ENCODE measurements around the gene TM6SF1.
"Not testable (repeated sequence)": the region's sequence is repeated elsewhere in the genome, so short reads cannot be mapped to it uniquely, and the experiment has no call there.

Gene TM6SF1

DNA sequence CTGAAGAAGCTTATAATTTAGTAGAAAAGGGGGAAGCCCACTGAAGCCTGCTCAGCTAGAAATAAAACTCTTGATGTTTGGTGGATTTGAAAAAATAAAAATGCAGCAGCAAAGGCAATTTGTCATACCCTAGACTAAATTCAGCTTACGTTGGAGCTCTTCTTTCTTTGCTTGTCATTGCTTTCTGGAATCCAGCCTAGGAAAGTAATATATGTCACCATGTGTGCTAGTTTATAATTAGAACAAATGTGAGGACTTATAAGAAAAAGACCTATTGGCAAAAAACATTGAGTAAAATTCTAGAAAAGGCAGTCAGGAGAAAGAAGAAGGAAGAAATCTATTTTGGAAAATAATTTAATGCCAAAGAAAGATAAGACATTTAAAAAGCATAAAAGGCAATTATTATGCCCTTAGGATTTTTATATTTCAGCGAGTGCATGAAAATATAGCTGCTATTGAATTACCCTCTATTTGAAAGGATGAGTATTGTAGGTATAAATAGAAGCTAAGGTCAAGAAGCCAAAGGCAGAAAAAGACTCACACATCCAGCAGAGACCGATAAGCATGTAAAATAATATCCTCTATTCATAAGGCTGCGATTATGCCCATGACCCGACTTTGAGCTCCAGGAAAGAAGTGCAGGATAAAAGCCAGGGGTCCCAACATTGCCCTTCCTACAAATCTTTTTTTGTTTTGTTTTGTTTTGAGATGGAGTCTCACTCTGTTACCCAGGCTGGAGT lies 29.8 kb upstream of the TM6SF1 start:
- no peak for DNase-seq (ENCODE audit: low read depth)
- TF ChIP-seq, protein P1, sequence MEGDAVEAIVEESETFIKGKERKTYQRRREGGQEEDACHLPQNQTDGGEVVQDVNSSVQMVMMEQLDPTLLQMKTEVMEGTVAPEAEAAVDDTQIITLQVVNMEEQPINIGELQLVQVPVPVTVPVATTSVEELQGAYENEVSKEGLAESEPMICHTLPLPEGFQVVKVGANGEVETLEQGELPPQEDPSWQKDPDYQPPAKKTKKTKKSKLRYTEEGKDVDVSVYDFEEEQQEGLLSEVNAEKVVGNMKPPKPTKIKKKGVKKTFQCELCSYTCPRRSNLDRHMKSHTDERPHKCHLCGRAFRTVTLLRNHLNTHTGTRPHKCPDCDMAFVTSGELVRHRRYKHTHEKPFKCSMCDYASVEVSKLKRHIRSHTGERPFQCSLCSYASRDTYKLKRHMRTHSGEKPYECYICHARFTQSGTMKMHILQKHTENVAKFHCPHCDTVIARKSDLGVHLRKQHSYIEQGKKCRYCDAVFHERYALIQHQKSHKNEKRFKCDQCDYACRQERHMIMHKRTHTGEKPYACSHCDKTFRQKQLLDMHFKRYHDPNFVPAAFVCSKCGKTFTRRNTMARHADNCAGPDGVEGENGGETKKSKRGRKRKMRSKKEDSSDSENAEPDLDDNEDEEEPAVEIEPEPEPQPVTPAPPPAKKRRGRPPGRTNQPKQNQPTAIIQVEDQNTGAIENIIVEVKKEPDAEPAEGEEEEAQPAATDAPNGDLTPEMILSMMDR (conservative IDR thresholded peaks at IDR 0.05; ENCODE audit: control insufficient read depth, insufficient read depth, low read depth, low read length), result no peak
- no peak overlapping the region for H3K4me3 ChIP-seq (ENCODE audit: control insufficient read depth, low read depth, low read length)

DNA sequence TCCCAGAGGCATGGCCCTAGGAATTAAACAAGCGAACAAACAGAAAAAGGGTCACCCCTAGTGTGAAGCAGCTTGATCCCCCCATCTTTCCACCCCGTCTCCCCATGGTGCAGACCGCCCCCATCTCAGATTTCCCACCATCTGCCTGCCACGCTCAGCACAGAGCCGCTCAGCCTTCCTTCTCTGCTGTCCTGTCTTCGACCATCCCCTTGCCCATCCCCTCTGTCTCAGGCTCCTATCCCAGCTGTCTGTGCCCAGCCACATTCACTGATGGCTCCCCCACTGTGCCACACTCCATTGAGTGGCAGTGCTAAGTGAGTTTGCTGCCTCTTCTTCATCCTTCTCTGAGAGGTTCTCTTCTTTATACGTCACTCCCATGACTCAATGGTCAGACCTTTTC lies 28.7 kb upstream of the TM6SF1 start:
- H3K4me3 ChIP-seq (ENCODE audit: control insufficient read depth, low read depth, low read length), result no peak overlapping the region
- DNase-seq (ENCODE audit: low read depth), result no peak
- TF ChIP-seq, protein P1 (conservative IDR thresholded peaks at IDR 0.05; ENCODE audit: control insufficient read depth, insufficient read depth, low read depth, low read length), result no peak

DNA sequence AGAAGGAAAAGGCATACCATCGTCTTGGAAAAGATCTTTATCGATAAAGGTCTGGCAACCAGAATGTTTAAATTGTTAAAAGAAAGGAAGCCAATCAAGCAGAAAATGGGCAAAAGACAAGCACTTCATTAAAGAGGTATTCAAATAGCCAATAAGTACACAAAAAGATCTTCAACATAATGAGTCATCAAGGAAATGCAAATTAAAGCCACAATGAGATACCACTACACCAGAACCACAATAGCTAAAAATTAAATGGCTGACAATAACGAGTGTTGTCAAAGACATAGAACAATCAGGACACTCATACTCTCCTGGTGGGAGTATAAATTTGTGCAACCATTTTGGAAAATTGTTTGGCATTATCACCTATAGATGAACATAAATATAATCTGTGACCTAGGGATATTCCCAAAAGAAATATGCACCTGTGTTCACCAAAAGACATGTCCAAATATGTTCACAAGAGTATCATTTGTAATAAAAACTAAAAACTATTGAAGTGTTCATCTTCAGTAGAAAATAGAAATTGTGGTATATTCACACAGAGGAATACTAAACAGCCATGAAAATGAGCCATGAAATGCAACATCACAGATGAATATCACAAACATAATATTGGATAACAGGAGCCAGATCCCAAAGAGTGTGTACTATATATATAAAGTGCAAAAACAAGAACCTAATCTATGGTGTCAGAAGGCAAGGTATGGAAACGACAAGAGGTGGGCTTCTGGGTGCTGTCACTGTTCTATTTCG lies 26.0 kb upstream of the TM6SF1 start:
- DNase-seq (ENCODE audit: low read depth), result no peak
- no peak overlapping the region for H3K4me3 ChIP-seq (ENCODE audit: control insufficient read depth, low read depth, low read length)
- TF ChIP-seq, protein P1 (conservative IDR thresholded peaks at IDR 0.05; ENCODE audit: control insufficient read depth, insufficient read depth, low read depth, low read length), result no peak

DNA sequence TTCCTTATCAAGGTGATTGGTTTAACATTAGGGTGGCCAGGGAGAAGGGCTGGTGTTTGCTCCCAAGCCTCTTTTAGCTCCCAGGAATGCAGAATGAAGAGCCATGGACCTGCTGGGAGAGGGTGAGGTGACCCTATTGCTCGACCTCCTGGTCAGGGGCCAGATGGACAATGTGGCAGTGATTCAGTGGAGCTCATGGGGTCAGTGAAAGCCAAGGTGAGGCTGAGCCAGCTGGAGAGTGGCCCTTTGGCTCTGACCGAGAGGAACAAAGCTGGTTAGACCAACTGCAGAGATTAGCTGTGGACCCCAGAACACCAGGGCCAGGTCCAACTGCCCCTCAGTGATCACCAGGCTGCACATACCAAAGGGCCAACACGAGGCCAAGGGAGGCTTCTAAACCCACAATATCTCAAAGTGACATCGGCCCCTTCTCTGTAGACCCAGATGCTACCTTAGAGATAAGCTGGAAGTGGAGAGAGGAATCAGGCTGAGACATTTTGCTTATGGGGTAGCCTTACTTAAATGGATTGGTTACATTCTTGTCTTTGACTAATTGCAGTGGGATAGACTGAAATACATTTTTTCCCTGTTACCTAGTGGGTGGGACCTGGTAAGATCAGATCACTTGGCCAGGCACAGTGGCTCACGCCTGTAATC lies 24.6 kb upstream of the TM6SF1 start:
- TF ChIP-seq, protein P1 (conservative IDR thresholded peaks at IDR 0.05; ENCODE audit: control insufficient read depth, insufficient read depth, low read depth, low read length), result no peak
- H3K4me3 ChIP-seq (ENCODE audit: control insufficient read depth, low read depth, low read length), result no peak overlapping the region
- no peak for DNase-seq (ENCODE audit: low read depth)

DNA sequence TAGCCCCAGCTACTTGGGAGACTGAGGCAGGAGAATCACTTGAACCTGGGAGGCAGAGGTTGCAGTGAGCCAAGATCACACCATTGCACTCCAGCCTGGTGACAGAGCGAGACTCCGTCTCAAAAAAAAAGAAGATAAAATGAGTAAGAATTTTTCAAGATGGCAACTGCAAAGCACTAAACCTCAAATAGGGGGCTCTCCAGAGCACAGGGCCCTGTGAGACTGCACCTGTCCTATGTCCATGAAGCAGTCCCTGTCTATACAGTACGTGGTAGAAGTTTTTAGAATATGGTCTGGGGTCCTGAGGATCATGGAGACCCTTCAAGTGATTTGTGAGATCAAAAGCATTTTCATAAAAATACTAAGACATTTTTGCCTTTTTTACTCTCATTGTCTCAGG lies 22.0 kb upstream of the TM6SF1 start:
- DNase-seq (ENCODE audit: low read depth); H3K4me3 ChIP-seq (ENCODE audit: control insufficient read depth, low read depth, low read length): not testable (repeated sequence)
- TF ChIP-seq, protein P1 (conservative IDR thresholded peaks at IDR 0.05; ENCODE audit: control insufficient read depth, insufficient read depth, low read depth, low read length), result peak; percentile 3

DNA sequence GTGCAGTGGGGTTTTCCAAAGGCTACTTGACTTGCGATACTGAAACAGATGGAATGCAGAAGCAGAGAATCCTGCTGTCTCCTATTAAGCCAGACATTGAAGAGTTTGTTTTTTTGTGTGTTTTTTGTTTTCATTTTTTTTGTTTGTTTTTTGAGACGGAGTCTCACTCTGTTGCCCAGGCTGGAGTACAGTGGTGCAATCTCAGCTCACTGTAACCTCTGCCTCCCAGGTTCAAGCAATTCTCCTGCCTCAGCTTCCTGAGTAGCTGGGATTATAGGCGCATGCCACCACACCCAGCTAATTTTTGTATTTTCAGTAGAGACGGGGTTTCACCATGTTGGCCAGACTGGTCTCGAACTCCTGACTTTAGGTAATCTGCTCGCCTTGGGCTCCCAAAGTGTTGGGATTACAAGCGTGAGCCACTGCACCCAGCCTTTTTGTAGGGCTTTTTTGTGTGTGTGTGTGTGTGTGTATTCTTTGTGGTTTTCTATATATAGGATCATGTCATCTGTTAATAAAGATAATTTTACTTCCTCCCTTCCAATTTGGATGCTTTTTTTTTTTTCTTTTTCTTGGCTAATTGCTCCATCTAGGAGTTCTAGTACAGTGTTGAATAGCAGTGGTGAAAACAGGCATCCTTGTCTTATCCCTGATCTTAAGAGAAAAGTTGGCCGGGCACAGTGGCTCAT lies 21.4 kb upstream of the TM6SF1 start:
- not testable (repeated sequence) for DNase-seq (ENCODE audit: low read depth); H3K4me3 ChIP-seq (ENCODE audit: control insufficient read depth, low read depth, low read length)

All from fibroblast of mammary gland (primary cell).